ENCODE data around the gene RTRAF. TPM values are rescaled to one million over a fixed set of nuclear protein-coding genes. Genes with fewer than 3 reads are reported as not detected.

Gene RTRAF
- total RNA-seq, 4 donors from 2014 or later: 72.2 to 109 (median 84.7) TPM

GRCh38 chr14:51954031-51954430, 35.3 kb upstream of the RTRAF start:
- Histone ChIP-seq H3K4me3 (no peak overlapping the region), H3K36me3 (peaks cover 0 to 10% of the 10 kb centered on the region in 2 donors), H3K4me1 (no peaks in the 10 kb centered on the region), H3K27me3 (no peaks in the 10 kb centered on the region), H3K27ac (no peak overlapping the region), H3K9me3 (peaks cover 0 to 11% (median 0%) of the 10 kb centered on the region in 3 donors)
- no peak for ATAC-seq
- TF ChIP-seq POLR2A (IDR thresholded peaks at IDR 0.05): no peak
- TF ChIP-seq EP300 (IDR thresholded peaks at IDR 0.05): no peak
- TF ChIP-seq, protein P1, sequence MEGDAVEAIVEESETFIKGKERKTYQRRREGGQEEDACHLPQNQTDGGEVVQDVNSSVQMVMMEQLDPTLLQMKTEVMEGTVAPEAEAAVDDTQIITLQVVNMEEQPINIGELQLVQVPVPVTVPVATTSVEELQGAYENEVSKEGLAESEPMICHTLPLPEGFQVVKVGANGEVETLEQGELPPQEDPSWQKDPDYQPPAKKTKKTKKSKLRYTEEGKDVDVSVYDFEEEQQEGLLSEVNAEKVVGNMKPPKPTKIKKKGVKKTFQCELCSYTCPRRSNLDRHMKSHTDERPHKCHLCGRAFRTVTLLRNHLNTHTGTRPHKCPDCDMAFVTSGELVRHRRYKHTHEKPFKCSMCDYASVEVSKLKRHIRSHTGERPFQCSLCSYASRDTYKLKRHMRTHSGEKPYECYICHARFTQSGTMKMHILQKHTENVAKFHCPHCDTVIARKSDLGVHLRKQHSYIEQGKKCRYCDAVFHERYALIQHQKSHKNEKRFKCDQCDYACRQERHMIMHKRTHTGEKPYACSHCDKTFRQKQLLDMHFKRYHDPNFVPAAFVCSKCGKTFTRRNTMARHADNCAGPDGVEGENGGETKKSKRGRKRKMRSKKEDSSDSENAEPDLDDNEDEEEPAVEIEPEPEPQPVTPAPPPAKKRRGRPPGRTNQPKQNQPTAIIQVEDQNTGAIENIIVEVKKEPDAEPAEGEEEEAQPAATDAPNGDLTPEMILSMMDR (IDR thresholded peaks at IDR 0.05): no peak
- TF ChIP-seq POLR2AphosphoS5 (IDR thresholded peaks at IDR 0.05): no peak
- 87% methylated on average over 2 of the region's 2 CpGs; no CpG with 5 or more reads in 1 of the 2 donors for WGBS, 2 donors (ENCODE audit: low coverage in 1 of 2)

DNA sequence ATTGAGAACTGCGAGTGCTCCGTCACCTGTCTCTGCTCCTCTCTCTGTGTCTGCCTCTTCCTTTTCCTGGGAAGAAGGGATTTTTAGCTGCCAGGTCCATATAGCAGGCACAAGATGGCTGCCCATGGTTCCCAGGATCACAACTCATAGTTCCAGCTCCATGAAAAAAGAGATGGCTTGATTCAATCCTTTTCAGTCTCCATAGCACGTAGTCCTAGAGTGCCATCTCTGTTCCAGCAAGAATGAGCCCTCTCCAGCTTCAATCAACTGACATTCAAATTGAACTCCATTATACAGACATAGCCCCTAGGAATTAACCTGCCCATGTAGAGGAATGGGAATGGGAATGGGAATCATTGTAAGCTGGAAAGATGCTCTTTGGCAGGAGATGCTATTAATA, 34.7 kb upstream of the RTRAF start:
- peaks cover 0 to 12% (median 0%) of the 10 kb centered on the region in 3 donors for H3K9me3 ChIP-seq
- H3K27me3 ChIP-seq: no peaks in the 10 kb centered on the region
- TF ChIP-seq POLR2A (IDR thresholded peaks at IDR 0.05) (no peak), POLR2AphosphoS5 (IDR thresholded peaks at IDR 0.05) (no peak), EP300 (IDR thresholded peaks at IDR 0.05) (no peak)
- TF ChIP-seq, protein P1 (IDR thresholded peaks at IDR 0.05): no peak
- H3K36me3 ChIP-seq: peaks cover 0 to 10% of the 10 kb centered on the region in 2 donors
- no peak for ATAC-seq
- H3K4me1 ChIP-seq: no peaks in the 10 kb centered on the region
- WGBS, 2 donors (ENCODE audit: low coverage in 1 of 2): 95 to 96% methylated on average over 2 to 3 of the region's 3 CpGs
- no peak overlapping the region for H3K4me3 ChIP-seq
- no peak overlapping the region for H3K27ac ChIP-seq

DNA sequence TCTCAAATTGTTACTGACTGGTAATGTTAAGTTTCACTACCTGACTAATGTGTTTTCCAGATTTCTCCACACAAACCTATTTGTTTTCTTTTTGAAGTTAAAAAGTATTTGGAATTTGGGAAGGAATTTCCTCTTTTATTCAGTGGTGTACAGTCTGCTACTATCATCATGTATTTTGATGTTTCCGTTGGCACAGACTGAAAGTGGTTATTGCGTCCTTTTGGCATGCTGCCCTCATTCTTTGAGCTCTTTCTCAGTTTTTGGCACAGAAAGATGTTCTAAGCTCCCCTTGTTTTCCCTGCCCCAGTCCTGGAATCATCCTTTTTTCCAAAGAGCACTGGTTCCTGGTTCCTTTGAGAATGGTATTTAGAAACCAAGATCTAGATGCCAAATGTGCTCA, 31.4 kb upstream of the RTRAF start:
- no peak for ATAC-seq
- H3K9me3 ChIP-seq: peaks cover 0 to 14% (median 0%) of the 10 kb centered on the region in 3 donors
- peaks cover 0 to 6% of the 10 kb centered on the region in 2 donors for H3K36me3 ChIP-seq
- no peak overlapping the region for H3K4me3 ChIP-seq
- no peaks in the 10 kb centered on the region for H3K27me3 ChIP-seq
- H3K4me1 ChIP-seq: peaks cover 0 to 7% (median 0%) of the 10 kb centered on the region in 3 donors
- 30 to 49% methylated on average over 2 of the region's 2 CpGs for WGBS, 2 donors (ENCODE audit: low coverage in 1 of 2)
- H3K27ac ChIP-seq: no peak overlapping the region
- no peak for TF ChIP-seq POLR2AphosphoS5 (IDR thresholded peaks at IDR 0.05)
- no peak for TF ChIP-seq EP300 (IDR thresholded peaks at IDR 0.05)
- TF ChIP-seq, protein P1 (IDR thresholded peaks at IDR 0.05): no peak
- TF ChIP-seq POLR2A (IDR thresholded peaks at IDR 0.05): no peak

- no peaks in the 10 kb centered on the region for H3K27me3 ChIP-seq
- no peak for TF ChIP-seq POLR2AphosphoS5 (IDR thresholded peaks at IDR 0.05)
- TF ChIP-seq POLR2A (IDR thresholded peaks at IDR 0.05): no peak
- TF ChIP-seq, protein P1 (IDR thresholded peaks at IDR 0.05): no peak
- TF ChIP-seq EP300 (IDR thresholded peaks at IDR 0.05): no peak
- H3K4me3 ChIP-seq: no peak overlapping the region
- H3K36me3 ChIP-seq: no peaks in the 10 kb centered on the region
- ATAC-seq: no peak
- H3K9me3 ChIP-seq: peaks cover 0 to 14% (median 0%) of the 10 kb centered on the region in 3 donors
- 100% methylated on average over 1 of the region's 1 CpG for WGBS, 2 donors (ENCODE audit: low coverage in 1 of 2)
- H3K4me1 ChIP-seq: peaks cover 0 to 18% (median 0%) of the 10 kb centered on the region in 3 donors
- no peak overlapping the region for H3K27ac ChIP-seq
Measured at GRCh38 chr14:51959928-51960327, 29.4 kb upstream of the RTRAF start.

DNA sequence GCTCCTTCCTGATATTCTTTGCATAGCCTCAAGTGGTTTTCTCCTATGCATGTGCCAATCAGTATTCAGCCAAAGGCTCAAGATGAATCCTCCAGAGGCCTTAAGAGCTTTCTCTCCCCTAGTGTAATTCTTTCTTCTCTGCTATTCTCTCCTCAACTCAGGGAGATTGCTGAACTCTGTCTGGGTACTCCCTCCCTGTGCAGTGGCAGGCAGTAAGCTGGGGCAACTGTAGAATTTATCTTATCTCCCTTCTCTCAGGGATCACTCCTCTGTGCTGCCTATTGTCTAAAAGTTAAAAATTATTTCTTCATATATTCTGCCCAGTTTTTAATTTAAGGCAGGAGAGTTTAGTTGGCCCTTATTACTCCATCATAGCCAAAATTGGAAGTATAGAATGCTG, 28.5 kb upstream of the RTRAF start:
- TF ChIP-seq POLR2A (IDR thresholded peaks at IDR 0.05): no peak
- TF ChIP-seq EP300 (IDR thresholded peaks at IDR 0.05): no peak
- TF ChIP-seq, protein P1 (IDR thresholded peaks at IDR 0.05): no peak
- TF ChIP-seq POLR2AphosphoS5 (IDR thresholded peaks at IDR 0.05): no peak
- Histone ChIP-seq H3K4me3 (no peak overlapping the region), H3K27me3 (no peaks in the 10 kb centered on the region), H3K27ac (no peak overlapping the region), H3K9me3 (peaks cover 0 to 14% (median 0%) of the 10 kb centered on the region in 3 donors), H3K36me3 (no peaks in the 10 kb centered on the region), H3K4me1 (peaks cover 0 to 18% (median 0%) of the 10 kb centered on the region in 3 donors)
- no peak for ATAC-seq

Measured in gastroesophageal sphincter (tissue), 4 donors.